Measurements from ENCODE around the gene ATP12A. TPM values are rescaled to one million over a fixed set of nuclear protein-coding genes. Genes with fewer than 3 reads are reported as not detected.

ATP12A gene
- total and polyA plus RNA-seq, 4 experiments from 2014 or later, result not detected

DNA sequence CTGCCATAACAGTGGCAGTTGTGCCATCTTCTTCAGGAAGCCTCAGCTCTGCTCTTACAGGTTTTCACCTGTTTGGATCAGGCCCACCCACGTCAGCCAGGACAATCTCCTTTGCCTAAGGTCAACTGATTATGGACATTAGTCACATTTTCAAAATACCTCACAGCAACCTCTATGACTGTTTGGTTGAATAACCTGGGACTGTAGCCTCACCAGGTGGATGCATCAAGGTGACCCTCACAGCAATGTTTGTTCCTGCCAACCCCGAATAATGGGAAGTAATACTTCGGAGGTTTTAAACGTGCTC lies 17.2 kb upstream of the ATP12A start:
- Mint-ChIP-seq H3K36me3 (no peaks in the 10 kb centered on the region), H3K27me3 (no peaks in the 10 kb centered on the region), H3K4me1 (no peaks in the 10 kb centered on the region), H3K9me3 (peaks cover 0 to 1% (median 0%) of the 10 kb centered on the region in 8 donors), H3K27ac (no peak overlapping the region), H3K4me3 (no peak overlapping the region)
- no peaks in the 10 kb centered on the region for H3K27me3 ChIP-seq (ENCODE audit: insufficient read depth, low read length)
- DNase-seq, result no peak
- no peaks in the 10 kb centered on the region for H3K9me3 ChIP-seq (ENCODE audit: control insufficient read depth in 1 of 2, low read length in 2 of 2)
- no peaks in the 10 kb centered on the region for H3K36me3 ChIP-seq (ENCODE audit: insufficient read depth, low read length)
- no peak overlapping the region for H3K27ac ChIP-seq (ENCODE audit: low read depth, low read length)
- intact Hi-C loops (cut with micrococcal nuclease), result no loop called here
- H3K4me1 ChIP-seq (ENCODE audit: insufficient read depth, low read length), result no peaks in the 10 kb centered on the region
- CTCF ChIA-PET (ENCODE audit: partially characterized antibody), result interaction anchor here (0.9 to 1.4 kb wide), 3 partner anchors 9 to 31 kb away, joined by 3 to 4 read pairs (median 3); no protein-coding TSS in a partner anchor
- POLR2A ChIA-PET (ENCODE audit: partially characterized antibody), result no interaction called here
- H3K4me3 ChIP-seq (ENCODE audit: low read length in 2 of 2), result no peak overlapping the region

DNA sequence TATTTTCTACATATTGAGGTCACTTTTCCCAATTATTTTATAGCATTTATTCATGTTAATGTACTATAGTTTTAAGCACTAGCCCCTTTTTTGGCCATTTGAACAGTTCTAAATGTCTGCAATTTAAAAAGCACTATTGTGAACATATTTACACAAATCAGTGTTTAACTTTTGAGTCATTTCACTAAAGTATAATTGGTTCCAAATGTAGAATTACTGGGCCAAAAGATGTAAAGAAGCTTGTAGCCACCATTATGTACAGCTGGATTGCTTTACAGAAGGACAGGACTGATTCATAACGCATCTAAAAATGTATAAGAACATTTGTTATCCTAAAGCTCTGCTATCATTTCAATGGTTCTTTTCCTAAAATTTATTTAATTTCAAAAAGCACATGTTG lies 16.6 kb upstream of the ATP12A start:
- Histone ChIP-seq H3K9me3 (ENCODE audit: control insufficient read depth in 1 of 2, low read length in 2 of 2) (no peaks in the 10 kb centered on the region), H3K4me3 (ENCODE audit: low read length in 2 of 2) (no peak overlapping the region), H3K36me3 (ENCODE audit: insufficient read depth, low read length) (no peaks in the 10 kb centered on the region), H3K27ac (ENCODE audit: low read depth, low read length) (no peak overlapping the region), H3K4me1 (ENCODE audit: insufficient read depth, low read length) (no peaks in the 10 kb centered on the region), H3K27me3 (ENCODE audit: insufficient read depth, low read length) (no peaks in the 10 kb centered on the region)
- Mint-ChIP-seq H3K4me1 (no peaks in the 10 kb centered on the region), H3K36me3 (no peaks in the 10 kb centered on the region), H3K27me3 (peaks cover 0 to under 1% of the 10 kb centered on the region in 2 donors), H3K4me3 (no peak overlapping the region), H3K27ac (no peak overlapping the region), H3K9me3 (peaks cover 0 to 1% (median 0%) of the 10 kb centered on the region in 8 donors)
- POLR2A ChIA-PET (ENCODE audit: partially characterized antibody), result no interaction called here
- intact Hi-C loops (cut with micrococcal nuclease), result no loop called here
- CTCF ChIA-PET (ENCODE audit: partially characterized antibody), result interaction anchor here (0.9 to 2.8 kb wide), 5 partner anchors 8 to 83 kb away, joined by 3 to 10 read pairs (median 4); no protein-coding TSS in a partner anchor
- DNase-seq, result no peak

DNA sequence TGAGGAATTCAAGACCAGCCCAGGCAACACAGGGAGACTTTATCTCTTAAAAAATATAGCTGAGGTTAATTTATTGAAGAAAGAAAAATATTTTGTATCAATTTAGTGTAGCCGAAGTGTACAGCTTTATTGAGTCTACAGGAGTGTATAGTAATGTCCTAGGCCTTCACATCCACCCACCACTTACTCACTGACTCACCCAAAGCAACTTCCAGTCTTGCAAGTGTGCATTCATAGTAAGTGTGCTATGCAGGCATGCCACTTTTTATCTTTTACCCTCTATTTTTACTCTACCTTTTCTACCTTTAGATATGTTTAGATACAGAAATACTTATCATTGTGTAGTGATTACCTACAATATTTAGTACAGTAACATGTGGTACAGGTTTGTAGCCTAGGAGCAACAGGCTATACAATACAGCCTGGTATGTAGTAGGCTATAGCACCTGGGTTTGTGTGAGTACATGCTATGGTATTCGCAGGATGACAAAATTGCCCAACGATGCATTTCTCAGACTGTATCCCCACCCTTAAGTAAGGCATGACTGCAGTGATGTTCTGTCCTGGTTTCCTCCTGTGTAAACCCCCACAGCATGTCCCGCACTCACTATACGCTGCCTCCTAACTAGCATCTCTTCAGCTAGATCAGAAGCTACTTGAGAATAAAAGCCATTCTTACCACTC lies 15.3 kb upstream of the ATP12A start:
- H3K27ac Mint-ChIP-seq, result peak overlapping the region in 1 of 7 donors; percentile 9
- H3K4me1 Mint-ChIP-seq, result no peaks in the 10 kb centered on the region
- Histone ChIP-seq H3K9me3 (ENCODE audit: control insufficient read depth in 1 of 2, low read length in 2 of 2) (no peaks in the 10 kb centered on the region), H3K4me1 (ENCODE audit: insufficient read depth, low read length) (no peaks in the 10 kb centered on the region), H3K4me3 (ENCODE audit: low read length in 2 of 2) (no peak overlapping the region), H3K36me3 (ENCODE audit: insufficient read depth, low read length) (no peaks in the 10 kb centered on the region), H3K27me3 (ENCODE audit: insufficient read depth, low read length) (no peaks in the 10 kb centered on the region), H3K27ac (ENCODE audit: low read depth, low read length) (no peak overlapping the region)
- CTCF ChIA-PET (ENCODE audit: partially characterized antibody), result interaction anchor here (1.4 to 2.8 kb wide), 2 partner anchors 62 to 84 kb away, joined by 9 to 10 read pairs; no protein-coding TSS in a partner anchor
- no peaks in the 10 kb centered on the region for H3K36me3 Mint-ChIP-seq
- DNase-seq, result no peak
- intact Hi-C loops (cut with micrococcal nuclease), result no loop called here
- H3K4me3 Mint-ChIP-seq, result no peak overlapping the region
- peaks cover 0 to 1% (median 0%) of the 10 kb centered on the region in 8 donors for H3K9me3 Mint-ChIP-seq
- POLR2A ChIA-PET (ENCODE audit: partially characterized antibody), result no interaction called here
- peaks cover 0 to 1% of the 10 kb centered on the region in 2 donors for H3K27me3 Mint-ChIP-seq

DNA sequence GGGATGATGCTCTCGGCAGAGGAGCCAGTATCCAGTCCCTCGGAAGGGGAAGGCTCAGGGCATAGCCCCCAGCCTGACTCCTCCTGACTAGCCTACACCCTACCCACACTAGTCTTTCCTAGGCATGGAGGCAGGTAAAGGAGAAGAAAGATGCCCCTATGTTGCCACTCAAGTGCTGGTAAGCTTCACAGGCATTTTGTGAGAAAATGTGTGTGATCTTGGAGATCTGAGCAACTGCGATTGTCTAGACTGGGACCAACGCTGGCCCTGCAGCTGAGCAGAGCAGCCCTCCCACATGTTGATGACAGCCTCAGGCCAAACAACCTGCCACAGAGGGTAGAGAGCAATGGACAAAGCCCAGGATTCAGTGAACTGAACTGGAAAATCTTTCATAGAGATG lies 11.7 kb upstream of the ATP12A start:
- Histone ChIP-seq H3K27ac (ENCODE audit: low read depth, low read length) (no peak overlapping the region), H3K27me3 (ENCODE audit: insufficient read depth, low read length) (no peaks in the 10 kb centered on the region), H3K4me1 (ENCODE audit: insufficient read depth, low read length) (peaks cover 10% of the 10 kb centered on the region), H3K9me3 (ENCODE audit: control insufficient read depth in 1 of 2, low read length in 2 of 2) (no peaks in the 10 kb centered on the region), H3K36me3 (ENCODE audit: insufficient read depth, low read length) (no peaks in the 10 kb centered on the region), H3K4me3 (ENCODE audit: low read length in 2 of 2) (no peak overlapping the region)
- intact Hi-C loops (cut with micrococcal nuclease), result no loop called here
- no peak for DNase-seq
- H3K36me3 Mint-ChIP-seq, result no peaks in the 10 kb centered on the region
- peaks cover 4 to 10% (median 7%) of the 10 kb centered on the region in 4 donors for H3K4me1 Mint-ChIP-seq
- peaks cover 0 to 1% of the 10 kb centered on the region in 2 donors for H3K27me3 Mint-ChIP-seq
- H3K4me3 Mint-ChIP-seq, result no peak overlapping the region
- H3K27ac Mint-ChIP-seq, result no peak overlapping the region
- ChIA-PET POLR2A (ENCODE audit: partially characterized antibody) (no interaction called here), CTCF (ENCODE audit: partially characterized antibody) (interaction anchor here (1.1 to 2.4 kb wide), 3 partner anchors 15 to 87 kb away, joined by 3 to 24 read pairs (median 3); no protein-coding TSS in a partner anchor)
- H3K9me3 Mint-ChIP-seq, result no peaks in the 10 kb centered on the region

DNA sequence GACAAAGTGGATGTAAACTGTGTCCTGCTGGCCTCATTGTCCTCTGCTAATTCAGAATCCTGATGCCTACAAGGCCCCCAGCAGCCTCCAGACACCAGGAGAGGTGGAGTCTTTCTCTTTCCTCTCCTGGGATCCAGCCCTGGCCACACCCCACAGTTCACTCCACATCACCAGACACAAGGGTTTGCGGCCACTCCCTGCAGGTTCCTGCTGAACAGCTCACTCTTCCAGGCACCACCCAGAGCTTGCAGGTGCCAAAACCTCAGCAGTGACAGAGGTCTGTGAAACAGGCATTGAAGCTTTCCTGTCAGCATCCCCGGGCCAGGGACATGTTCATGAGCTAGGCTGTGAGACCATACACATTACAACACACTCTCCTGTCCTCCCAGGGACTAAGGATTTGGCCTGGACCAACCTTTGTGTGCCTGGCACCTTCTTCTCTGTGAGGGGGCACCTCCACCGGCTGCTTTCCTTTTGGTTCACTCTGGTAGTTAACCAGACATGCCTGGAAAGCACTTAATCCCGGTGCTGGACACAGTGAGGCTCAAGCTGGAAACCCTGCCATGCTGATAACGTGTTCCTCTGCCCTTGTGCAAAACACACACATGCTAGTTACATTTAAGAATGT lies 11.1 kb upstream of the ATP12A start:
- CTCF ChIA-PET (ENCODE audit: partially characterized antibody), result interaction anchor here (1.1 to 2.4 kb wide), 4 partner anchors 9 to 88 kb away, joined by 3 to 24 read pairs (median 4); no protein-coding TSS in a partner anchor
- Mint-ChIP-seq H3K36me3 (no peaks in the 10 kb centered on the region), H3K27ac (no peak overlapping the region), H3K9me3 (no peaks in the 10 kb centered on the region), H3K4me1 (peaks cover 4 to 10% (median 7%) of the 10 kb centered on the region in 4 donors), H3K27me3 (peaks cover 0 to 1% of the 10 kb centered on the region in 2 donors), H3K4me3 (no peak overlapping the region)
- Histone ChIP-seq H3K4me3 (ENCODE audit: low read length in 2 of 2) (no peak overlapping the region), H3K27ac (ENCODE audit: low read depth, low read length) (no peak overlapping the region), H3K36me3 (ENCODE audit: insufficient read depth, low read length) (no peaks in the 10 kb centered on the region), H3K27me3 (ENCODE audit: insufficient read depth, low read length) (no peaks in the 10 kb centered on the region), H3K9me3 (ENCODE audit: control insufficient read depth in 1 of 2, low read length in 2 of 2) (no peaks in the 10 kb centered on the region), H3K4me1 (ENCODE audit: insufficient read depth, low read length) (peaks cover 10% of the 10 kb centered on the region)
- no peak for DNase-seq
- POLR2A ChIA-PET (ENCODE audit: partially characterized antibody), result interaction anchor here (0.6 kb wide), 1 partner anchor 33 kb away, joined by 3 read pairs; no protein-coding TSS in a partner anchor
- intact Hi-C loops (cut with micrococcal nuclease), result no loop called here

DNA sequence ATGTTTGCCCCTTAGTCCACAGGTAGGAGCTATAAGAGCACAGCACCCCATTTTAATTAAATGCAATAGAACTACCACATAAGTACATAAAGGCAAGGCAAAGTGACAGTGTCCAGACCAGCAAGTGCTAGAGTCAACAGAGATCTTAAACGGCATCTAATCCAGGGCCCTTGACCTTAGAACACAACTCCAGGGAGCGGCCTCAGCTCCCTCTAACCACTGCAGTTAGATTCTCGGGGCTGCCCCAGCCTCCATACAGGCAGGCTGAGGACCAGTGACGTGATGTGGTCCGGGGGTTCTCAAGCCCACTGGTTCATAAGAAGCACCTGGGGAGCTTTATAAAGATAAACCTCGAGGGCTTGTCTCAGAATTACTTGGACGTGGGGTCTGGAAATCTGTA lies 10.0 kb upstream of the ATP12A start:
- H3K4me1 Mint-ChIP-seq, result peaks cover 4 to 10% (median 7%) of the 10 kb centered on the region in 4 donors
- H3K9me3 ChIP-seq (ENCODE audit: control insufficient read depth in 1 of 2, low read length in 2 of 2), result no peaks in the 10 kb centered on the region
- POLR2A ChIA-PET (ENCODE audit: partially characterized antibody), result interaction anchor here (0.9 kb wide), 1 partner anchor 70 kb away, joined by 3 read pairs; no protein-coding TSS in a partner anchor
- peaks cover 0 to 5% of the 10 kb centered on the region in 2 donors for H3K27me3 Mint-ChIP-seq
- no peak for DNase-seq
- H3K9me3 Mint-ChIP-seq, result peaks cover 0 to 2% (median 0%) of the 10 kb centered on the region in 8 donors
- no peaks in the 10 kb centered on the region for H3K27me3 ChIP-seq (ENCODE audit: insufficient read depth, low read length)
- no peaks in the 10 kb centered on the region for H3K36me3 ChIP-seq (ENCODE audit: insufficient read depth, low read length)
- H3K27ac ChIP-seq (ENCODE audit: low read depth, low read length), result no peak overlapping the region
- H3K4me3 Mint-ChIP-seq, result no peak overlapping the region
- intact Hi-C loops (cut with micrococcal nuclease), result no loop called here
- H3K4me1 ChIP-seq (ENCODE audit: insufficient read depth, low read length), result peaks cover 10% of the 10 kb centered on the region
- no peaks in the 10 kb centered on the region for H3K36me3 Mint-ChIP-seq
- H3K27ac Mint-ChIP-seq, result no peak overlapping the region
- CTCF ChIA-PET (ENCODE audit: partially characterized antibody), result interaction anchor here (1.0 to 2.4 kb wide), 7 partner anchors 10 to 90 kb away, joined by 3 to 24 read pairs (median 4); no protein-coding TSS in a partner anchor
- no peak overlapping the region for H3K4me3 ChIP-seq (ENCODE audit: low read length in 2 of 2)

DNA sequence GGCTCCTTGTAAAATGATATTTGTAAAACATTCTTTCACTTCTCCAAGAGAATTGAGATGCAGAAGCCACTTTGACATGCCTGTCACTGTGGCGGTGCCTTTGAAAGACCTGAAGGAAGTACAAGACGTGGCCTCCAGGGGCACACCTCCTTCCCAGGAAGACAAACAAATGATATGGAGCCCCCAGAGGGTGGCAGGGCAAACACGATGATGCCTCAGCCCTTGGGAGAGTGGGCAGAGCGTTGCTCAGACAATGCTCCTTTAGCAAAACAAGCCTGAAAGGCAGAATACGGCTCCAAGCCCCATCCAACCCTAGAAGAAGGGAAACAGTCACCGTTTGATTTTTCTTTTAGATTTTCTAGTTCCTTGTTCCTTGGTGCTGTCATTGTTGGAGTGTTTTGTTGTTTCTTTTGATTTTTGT lies 9.2 kb upstream of the ATP12A start:
- Histone ChIP-seq H3K9me3 (ENCODE audit: control insufficient read depth in 1 of 2, low read length in 2 of 2) (no peaks in the 10 kb centered on the region), H3K27ac (ENCODE audit: low read depth, low read length) (no peak overlapping the region), H3K36me3 (ENCODE audit: insufficient read depth, low read length) (no peaks in the 10 kb centered on the region), H3K4me1 (ENCODE audit: insufficient read depth, low read length) (peaks cover 10% of the 10 kb centered on the region), H3K27me3 (ENCODE audit: insufficient read depth, low read length) (no peaks in the 10 kb centered on the region), H3K4me3 (ENCODE audit: low read length in 2 of 2) (no peak overlapping the region)
- peaks cover 0 to 6% of the 10 kb centered on the region in 2 donors for H3K27me3 Mint-ChIP-seq
- H3K9me3 Mint-ChIP-seq, result peaks cover 0 to 2% (median 0%) of the 10 kb centered on the region in 8 donors
- peak overlapping the region in 1 of 8 donors; percentile 20 for H3K4me3 Mint-ChIP-seq
- no peak overlapping the region for H3K27ac Mint-ChIP-seq
- peaks cover 4 to 10% (median 7%) of the 10 kb centered on the region in 4 donors for H3K4me1 Mint-ChIP-seq
- no peaks in the 10 kb centered on the region for H3K36me3 Mint-ChIP-seq
- POLR2A ChIA-PET (ENCODE audit: partially characterized antibody), result interaction anchor here (0.9 kb wide), 1 partner anchor 71 kb away, joined by 3 read pairs; no protein-coding TSS in a partner anchor
- CTCF ChIA-PET (ENCODE audit: partially characterized antibody), result interaction anchor here (1.0 to 2.4 kb wide), 8 partner anchors 11 to 90 kb away, joined by 3 to 24 read pairs (median 4); no protein-coding TSS in a partner anchor
- intact Hi-C loops (cut with micrococcal nuclease), result loop anchor here (1.0 kb wide), 1 partner anchor 65 kb away; no protein-coding TSS in a partner anchor
- DNase-seq, result no peak
